22Rv1 (cell line): Measurements from ENCODE around the gene OOSP1.
A peak's percentile ranks its signal among the peaks of the same experiment; 100 is the strongest.

Experiments
- ZFX ChIP-seq: fragments of 450-650 bp; IDR thresholded peaks from 2 replicates; pipeline ENCODE4 v1.6.1; 2017; ENCODE audit warnings: antibody characterized with exemption, borderline replicate concordance
- TF ChIP-seq, protein P1 (sequence below): fragments of 450-650 bp; IDR thresholded peaks from 2 replicates; pipeline ENCODE4 v1.5.1; 2017; ENCODE audit warnings: mild to moderate bottlenecking

DNA sequence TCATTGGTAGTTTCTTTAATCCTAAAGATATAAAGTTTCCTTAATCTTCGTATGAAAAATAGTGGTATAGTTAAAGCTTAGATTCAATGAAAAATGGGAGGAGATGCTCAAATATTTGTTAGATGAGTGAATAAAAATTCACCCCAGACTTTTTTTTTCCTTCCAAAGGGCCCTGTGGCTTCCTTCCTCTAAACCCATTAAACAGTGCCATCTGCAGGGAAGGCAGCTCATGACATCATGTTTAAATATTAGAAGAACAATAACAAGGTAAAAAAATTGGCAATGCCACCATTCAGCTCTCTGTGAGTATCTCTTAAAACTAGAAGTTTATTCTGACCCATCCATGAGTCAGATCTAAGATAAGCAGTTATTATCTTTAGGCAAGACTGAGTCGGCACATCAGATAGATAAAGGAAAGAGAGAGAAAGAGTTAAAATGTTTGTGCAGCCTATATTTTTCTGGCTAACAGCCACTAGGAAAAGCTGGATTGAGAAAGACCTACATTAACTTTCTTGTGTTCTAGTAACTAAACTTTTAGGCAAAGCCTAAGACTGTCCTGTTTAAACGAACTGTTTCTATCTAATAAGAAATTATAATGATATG, 19.1 kb upstream of the OOSP1 start:
- TF ChIP-seq, protein P1, sequence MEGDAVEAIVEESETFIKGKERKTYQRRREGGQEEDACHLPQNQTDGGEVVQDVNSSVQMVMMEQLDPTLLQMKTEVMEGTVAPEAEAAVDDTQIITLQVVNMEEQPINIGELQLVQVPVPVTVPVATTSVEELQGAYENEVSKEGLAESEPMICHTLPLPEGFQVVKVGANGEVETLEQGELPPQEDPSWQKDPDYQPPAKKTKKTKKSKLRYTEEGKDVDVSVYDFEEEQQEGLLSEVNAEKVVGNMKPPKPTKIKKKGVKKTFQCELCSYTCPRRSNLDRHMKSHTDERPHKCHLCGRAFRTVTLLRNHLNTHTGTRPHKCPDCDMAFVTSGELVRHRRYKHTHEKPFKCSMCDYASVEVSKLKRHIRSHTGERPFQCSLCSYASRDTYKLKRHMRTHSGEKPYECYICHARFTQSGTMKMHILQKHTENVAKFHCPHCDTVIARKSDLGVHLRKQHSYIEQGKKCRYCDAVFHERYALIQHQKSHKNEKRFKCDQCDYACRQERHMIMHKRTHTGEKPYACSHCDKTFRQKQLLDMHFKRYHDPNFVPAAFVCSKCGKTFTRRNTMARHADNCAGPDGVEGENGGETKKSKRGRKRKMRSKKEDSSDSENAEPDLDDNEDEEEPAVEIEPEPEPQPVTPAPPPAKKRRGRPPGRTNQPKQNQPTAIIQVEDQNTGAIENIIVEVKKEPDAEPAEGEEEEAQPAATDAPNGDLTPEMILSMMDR = peak; percentile 74
- TF ChIP-seq ZFX = no peak
